Endothelial cell of umbilical vein (primary cell): Measurements from ENCODE around the gene TSPYL1. TPM values are rescaled to one million over a fixed set of nuclear protein-coding genes. Genes with fewer than 3 reads are reported as not detected.

ENCODE experiments used
- BruUV-seq: library from RNA; stranded (reverse); fragments of 400-500 nt; replicated peaks from 2 replicates; lab custom pipeline; 2021; lab: Mats Ljungman, UMichigan
- CTCF ChIA-PET: fragments of 300-600, 350-600 bp; sonication (Branson Sonifier 250); formaldehyde crosslinking; loops from one replicate; lab custom pipeline; 2021; ENCODE audit warnings: antibody characterized with exemption, inconsistent platforms; lab: Charles Lee
- POLR2A ChIA-PET: fragments of 300-600, 350-600 bp; sonication (Branson Sonifier 250); formaldehyde crosslinking; loops from one replicate; lab custom pipeline; 2021; ENCODE audit warnings: antibody characterized with exemption, inconsistent platforms; lab: Charles Lee
- DNase-seq: peaks from one replicate; pipeline ENCODE4 v3.0.0-alpha.2; 2011; ENCODE audit warnings: low read depth, low spot score
- FAIRE-seq: peaks from 2 replicates; lab custom pipeline; 2011; peaks lifted over from hg19 to GRCh38; lab: Jason Lieb, UNC
- H2AFZ ChIP-seq: 2 replicates; pipeline ENCODE4 v1.6.0; 2012; ENCODE audit warnings: low read depth, low read length, control low read depth, inconsistent platforms
- H3K27ac ChIP-seq: 2 replicates; pipeline ENCODE4 v1.5.1; 2011; ENCODE audit warnings: low read depth, mild to moderate bottlenecking, control low read depth, low read length, moderate library complexity; ENCODE audit not compliant: insufficient read depth
- H3K27me3 ChIP-seq, 2 experiments: 2 replicates each; pipeline versions ENCODE4 v1.6.0 to v1.6.1; 2011; ENCODE audit warnings: low read length in 2 of 2, mixed read lengths in 1 of 2; ENCODE audit not compliant: control insufficient read depth in 2 of 2, insufficient read depth in 2 of 2
- H3K36me3 ChIP-seq, 2 experiments: 2 replicates in 1 of 2; 3 replicates in 1 of 2; pipeline ENCODE4 v1.5.1; 2011; ENCODE audit warnings: low read length in 2 of 2, mild to moderate bottlenecking in 1 of 2, moderate library complexity in 1 of 2; ENCODE audit not compliant: control insufficient read depth in 2 of 2, insufficient read depth in 2 of 2; ENCODE audit errors: extremely low read depth in 1 of 2
- H3K4me1 ChIP-seq: 3 replicates; pipeline ENCODE4 v1.5.1; 2011; ENCODE audit warnings: mild to moderate bottlenecking, low read length; ENCODE audit not compliant: control insufficient read depth, insufficient read depth; ENCODE audit errors: extremely low read depth
- H3K4me2 ChIP-seq: 2 replicates; pipeline ENCODE4 v1.6.1; 2011; ENCODE audit warnings: low read length, control low read depth, mixed read lengths; ENCODE audit not compliant: insufficient read depth
- H3K4me3 ChIP-seq, 3 experiments: fragments of 200-600 bp in 1 of 3; sonication (generic), shearing (Covaris generic) in 1 of 3; replicated peaks in 1 of 3; 2 replicates each; pipeline ENCODE4 v1.5.1; 2011 to 2016; ENCODE audit warnings: control low read depth in 3 of 3, low read length in 3 of 3, mild to moderate bottlenecking in 2 of 3, inconsistent platforms in 1 of 3, low read depth in 1 of 3, moderate library complexity in 1 of 3; ENCODE audit not compliant: insufficient read depth in 1 of 3
- H3K79me2 ChIP-seq: 2 replicates; pipeline ENCODE4 v1.6.0; 2012; ENCODE audit warnings: low read length, inconsistent platforms; ENCODE audit not compliant: control insufficient read depth, insufficient read depth
- H3K9ac ChIP-seq: replicated peaks from 2 replicates; pipeline ENCODE3; 2011; ENCODE audit warnings: low read length, control low read depth; ENCODE audit not compliant: insufficient read depth; ENCODE audit errors: extremely low read depth
- H3K9me1 ChIP-seq: replicated peaks from 3 replicates; pipeline ENCODE4 v1.6.0; 2011; ENCODE audit warnings: mild to moderate bottlenecking, low read length; ENCODE audit not compliant: control insufficient read depth, insufficient read depth; ENCODE audit errors: extremely low read depth
- H3K9me3 ChIP-seq: replicated peaks from 2 replicates; pipeline ENCODE4 v1.5.1; 2012; ENCODE audit warnings: low read length, inconsistent platforms; ENCODE audit not compliant: control insufficient read depth, insufficient read depth
- H4K20me1 ChIP-seq: replicated peaks from 2 replicates; pipeline ENCODE3; 2011; ENCODE audit warnings: mild to moderate bottlenecking, low read length; ENCODE audit not compliant: control insufficient read depth, insufficient read depth; ENCODE audit errors: extremely low read depth
- CTCF ChIP-seq, 2 donors: IDR thresholded peaks; 1 replicate in 1 of 2; 2 replicates in 1 of 2; pipeline ENCODE4 v1.5.1; 2011; ENCODE audit warnings: low read length in 2 of 2, mild to moderate bottlenecking in 2 of 2, moderate library complexity in 2 of 2, control low read depth in 1 of 2, inconsistent platforms in 1 of 2, low read depth in 1 of 2; ENCODE audit not compliant: insufficient read depth in 1 of 2; ENCODE audit errors: extremely low read depth in 1 of 2
- EZH2 ChIP-seq: IDR thresholded peaks from 2 replicates; pipeline ENCODE4 v1.6.1; 2012; ENCODE audit warnings: borderline replicate concordance, low read depth, mild to moderate bottlenecking, moderate library complexity, low read length, inconsistent platforms; ENCODE audit not compliant: severe bottlenecking
- FOS ChIP-seq: IDR thresholded peaks from 2 replicates; pipeline ENCODE4 v1.6.1; 2011; ENCODE audit warnings: mild to moderate bottlenecking, low read length, moderate library complexity, borderline replicate concordance; ENCODE audit not compliant: insufficient read depth
- GATA2 ChIP-seq: IDR thresholded peaks from 2 replicates; pipeline ENCODE4 v1.7.0; 2011; ENCODE audit warnings: low read depth, mild to moderate bottlenecking, moderate library complexity, mixed read lengths, low read length; ENCODE audit not compliant: insufficient read length, insufficient read depth
- JUN ChIP-seq: IDR thresholded peaks from 2 replicates; pipeline ENCODE4 v1.6.1; 2011; ENCODE audit warnings: borderline replicate concordance, low read depth; ENCODE audit not compliant: insufficient read length, insufficient read depth
- MAX ChIP-seq: IDR thresholded peaks from 2 replicates; pipeline ENCODE4 v1.6.1; 2011; ENCODE audit not compliant: insufficient read depth, insufficient read length
- MYC ChIP-seq: IDR thresholded peaks from one replicate; pipeline ENCODE4 v1.6.1; 2011; ENCODE audit warnings: mild to moderate bottlenecking, low read depth, low read length
- POLR2A ChIP-seq: IDR thresholded peaks from 2 replicates; pipeline ENCODE4 v1.6.1; 2012; ENCODE audit warnings: low read depth, mild to moderate bottlenecking, control low read depth, low read length
- POLR2AphosphoS5 ChIP-seq: IDR thresholded peaks from 2 replicates; pipeline ENCODE4 v1.6.1; 2012; ENCODE audit warnings: low read depth, mild to moderate bottlenecking, control low read depth, low read length, moderate library complexity; ENCODE audit not compliant: insufficient read depth
- dilution Hi-C: fragments of 300-500 bp; cut with MboI; formaldehyde crosslinking; loops from one replicate; pipeline ENCODE4 v1.15.0; 2019; ENCODE audit warnings: low sequenced_read_pairs; ENCODE audit not compliant: extremely low pct_ligation_motif_present
- intact Hi-C: fragments of 100-400 bp; cut with micrococcal nuclease; formaldehyde crosslinking; loops from one replicate; pipeline ENCODE4 v1.10.0; 2022
- polyA plus RNA-seq, 4 experiments: library from polyadenylated mRNA; depleted of rRNA in 3 of 4; stranded (reverse) in 3 of 4; unstranded in 1 of 4; fragments of >200 nt; gene quantifications; 2 replicates each; pipeline versions ENCODE4 v1.2.1 to v1.2.3, GENCODE V29; 2011 to 2012; ENCODE audit warnings: missing spikeins in 1 of 4
- total RNA-seq: library from RNA; stranded (reverse); gene quantifications from 2 replicates; pipeline ENCODE4 v1.2.3, GENCODE V29; 2021

Gene TSPYL1
- total and polyA plus RNA-seq, 2 donors (not counting 3 experiments of a cell fraction or from before 2014, with no cell fraction given): 32.1 to 54.5 TPM

- Histone ChIP-seq H3K9ac (no peak overlapping the region), H3K79me2 (peaks cover 16% of the 10 kb centered on the region), H3K36me3 (peaks cover 0 to 5% of the 10 kb centered on the region in 2 experiments), H3K9me1 (no peaks in the 10 kb centered on the region), H4K20me1 (no peaks in the 10 kb centered on the region), H2AFZ (no peak overlapping the region), H3K4me1 (peaks cover 20% of the 10 kb centered on the region), H3K27ac (no peak overlapping the region), H3K9me3 (no peaks in the 10 kb centered on the region), H3K27me3 (no peaks in the 10 kb centered on the region), H3K4me2 (no peak overlapping the region), H3K4me3 (no peak overlapping the region)
- FAIRE-seq (no peak), DNase-seq (no peak)
- POLR2A ChIA-PET: no interaction called here
- TF ChIP-seq MYC (no peak), GATA2 (no peak), MAX (no peak), JUN (no peak), POLR2AphosphoS5 (no peak), POLR2A (no peak), CTCF (IDR thresholded peaks at IDR 0.05; ENCODE audit: extremely low read depth in 1 of 2, insufficient read depth in 1 of 2, low read depth in 1 of 2, low read length in 2 of 2) (no peak), EZH2 (no peak), FOS (no peak)
- BruUV-seq: no TSS peak
- CTCF ChIA-PET: interaction anchor here (1.0 to 1.5 kb wide), 5 partner anchors 10 to 280 kb away, joined by 3 to 4 read pairs (median 3); no protein-coding TSS in a partner anchor
- intact Hi-C loops (no loop called here), dilution Hi-C loops (no loop called here)
These were observed 3.0 kb upstream of the TSPYL1 start for GRCh38 chr6:116282698-116283097.
